ENCODE results near the gene BRCA2. TPM values are rescaled to one million over a fixed set of nuclear protein-coding genes. Genes with fewer than 3 reads are reported as not detected.
A peak's percentile ranks its signal among the peaks of the same experiment; 100 is the strongest.

The BRCA2 gene
- total RNA-seq, 2 donors from 2014 or later, result 2.9 to 4.8 TPM

- no peaks in the 10 kb centered on the region for H3K9me3 ChIP-seq (ENCODE audit: control insufficient read depth, low read length, poor library complexity, severe bottlenecking)
- peaks cover 2% of the 10 kb centered on the region for H3K36me3 Mint-ChIP-seq (ENCODE audit: low read depth)
- DNase-seq (no peak), ATAC-seq (no peak)
- no peak overlapping the region for H3K27ac Mint-ChIP-seq
- H3K4me3 Mint-ChIP-seq, result no peak overlapping the region
- peaks cover 15% of the 10 kb centered on the region for H3K4me1 Mint-ChIP-seq
- no peaks in the 10 kb centered on the region for H3K27me3 Mint-ChIP-seq
Observed at GRCh38 chr13:32431361-32431760, 116.1 kb downstream of the BRCA2 start.

GRCh38 chr13:32432856-32433255 lies 117.5 kb downstream of the BRCA2 start:
- ATAC-seq, result no peak
- no peaks in the 10 kb centered on the region for H3K9me3 ChIP-seq (ENCODE audit: control insufficient read depth, low read length, poor library complexity, severe bottlenecking)
- Mint-ChIP-seq H3K4me3 (no peak overlapping the region), H3K36me3 (ENCODE audit: low read depth) (peaks cover 2% of the 10 kb centered on the region), H3K27ac (no peak overlapping the region), H3K4me1 (peaks cover 12% of the 10 kb centered on the region), H3K27me3 (no peaks in the 10 kb centered on the region)
- no peak for DNase-seq

- Mint-ChIP-seq H3K4me3 (no peak overlapping the region), H3K4me1 (peaks cover 5% of the 10 kb centered on the region), H3K27me3 (no peaks in the 10 kb centered on the region), H3K36me3 (ENCODE audit: low read depth) (peaks cover 9% of the 10 kb centered on the region), H3K27ac (no peak overlapping the region)
- H3K9me3 ChIP-seq (ENCODE audit: control insufficient read depth, low read length, poor library complexity, severe bottlenecking), result no peaks in the 10 kb centered on the region
- ATAC-seq (no peak), DNase-seq (no peak)
Observed at GRCh38 chr13:32438871-32439270, 123.6 kb downstream of the BRCA2 start.

- H3K36me3 Mint-ChIP-seq (ENCODE audit: low read depth), result peaks cover 9% of the 10 kb centered on the region
- H3K27ac Mint-ChIP-seq, result peak overlapping the region; percentile 34
- H3K27me3 Mint-ChIP-seq, result no peaks in the 10 kb centered on the region
- ATAC-seq, result peak; percentile 71
- no peak overlapping the region for H3K4me3 Mint-ChIP-seq
- peak in 1 of 3 donors; percentile 12 for DNase-seq
- H3K9me3 ChIP-seq (ENCODE audit: control insufficient read depth, low read length, poor library complexity, severe bottlenecking), result no peaks in the 10 kb centered on the region
- peaks cover 9% of the 10 kb centered on the region for H3K4me1 Mint-ChIP-seq
Observed at GRCh38 chr13:32443111-32443510, 127.8 kb downstream of the BRCA2 start.

- H3K36me3 Mint-ChIP-seq (ENCODE audit: low read depth), result peaks cover 5% of the 10 kb centered on the region
- no peak overlapping the region for H3K4me3 Mint-ChIP-seq
- ATAC-seq, result no peak
- H3K4me1 Mint-ChIP-seq, result peaks cover 13% of the 10 kb centered on the region
- H3K9me3 ChIP-seq (ENCODE audit: control insufficient read depth, low read length, poor library complexity, severe bottlenecking), result no peaks in the 10 kb centered on the region
- H3K27me3 Mint-ChIP-seq, result no peaks in the 10 kb centered on the region
- no peak for DNase-seq
- no peak overlapping the region for H3K27ac Mint-ChIP-seq
Observed at GRCh38 chr13:32445461-32445860, 130.2 kb downstream of the BRCA2 start.

- DNase-seq, result no peak
- H3K27ac Mint-ChIP-seq, result no peak overlapping the region
- H3K4me3 Mint-ChIP-seq, result no peak overlapping the region
- peaks cover 13% of the 10 kb centered on the region for H3K4me1 Mint-ChIP-seq
- H3K9me3 ChIP-seq (ENCODE audit: control insufficient read depth, low read length, poor library complexity, severe bottlenecking), result no peaks in the 10 kb centered on the region
- no peak for ATAC-seq
- H3K27me3 Mint-ChIP-seq, result no peaks in the 10 kb centered on the region
- H3K36me3 Mint-ChIP-seq (ENCODE audit: low read depth), result peaks cover 5% of the 10 kb centered on the region
Observed at GRCh38 chr13:32446220-32446619, 130.9 kb downstream of the BRCA2 start.

- ATAC-seq (no peak), DNase-seq (no peak)
- no peaks in the 10 kb centered on the region for H3K27me3 Mint-ChIP-seq
- H3K4me3 Mint-ChIP-seq, result no peak overlapping the region
- peaks cover 13% of the 10 kb centered on the region for H3K4me1 Mint-ChIP-seq
- H3K36me3 Mint-ChIP-seq (ENCODE audit: low read depth), result peaks cover 5% of the 10 kb centered on the region
- no peaks in the 10 kb centered on the region for H3K9me3 ChIP-seq (ENCODE audit: control insufficient read depth, low read length, poor library complexity, severe bottlenecking)
- peak overlapping the region; percentile 47 for H3K27ac Mint-ChIP-seq
Observed at GRCh38 chr13:32446773-32447465, 131.6 kb downstream of the BRCA2 start.

GRCh38 chr13:32447894-32448623 lies 132.8 kb downstream of the BRCA2 start:
- ATAC-seq, result no peak

GRCh38 chr13:32448972-32449371 lies 133.7 kb downstream of the BRCA2 start:
- Mint-ChIP-seq H3K27me3 (no peaks in the 10 kb centered on the region), H3K4me3 (no peak overlapping the region), H3K4me1 (peaks cover 7% of the 10 kb centered on the region), H3K36me3 (ENCODE audit: low read depth) (peaks cover 2% of the 10 kb centered on the region), H3K27ac (no peak overlapping the region)
- DNase-seq (no peak), ATAC-seq (no peak)
- H3K9me3 ChIP-seq (ENCODE audit: control insufficient read depth, low read length, poor library complexity, severe bottlenecking), result no peaks in the 10 kb centered on the region

More at GRCh38 chr13:32447894-32448623, 132.8 kb downstream of the BRCA2 start:
- DNase-seq, result no peak
- Mint-ChIP-seq H3K36me3 (ENCODE audit: low read depth) (peaks cover 3% of the 10 kb centered on the region), H3K27ac (peak overlapping the region; percentile 65), H3K4me1 (peaks cover 10% of the 10 kb centered on the region), H3K27me3 (no peaks in the 10 kb centered on the region), H3K4me3 (no peak overlapping the region)
- H3K9me3 ChIP-seq (ENCODE audit: control insufficient read depth, low read length, poor library complexity, severe bottlenecking), result no peaks in the 10 kb centered on the region

Other genes starting within 250 kb of the BRCA2 start
- not detected for gene ZAR1L, start 145 bp upstream of the BRCA2 start, total RNA-seq
- gene N4BP2L1, start 112.6 kb downstream of the BRCA2 start, total RNA-seq, result 10 to 100 TPM; 37.8 to 45.9 TPM
- gene N4BP2L2, start 223.3 kb downstream of the BRCA2 start, total RNA-seq, result 100 to 1,000 TPM; 185 to 205 TPM

All from T-helper 17 cell (primary cell).